AG09309 (cell line): ENCODE data around the gene TRABD2A.

Experiments
- DNase-seq: peaks from one replicate; pipeline ENCODE4 v3.0.0-alpha.2; 2010; ENCODE audit warnings: low read depth
- H3K4me3 ChIP-seq: 2 replicates; pipeline ENCODE4 v1.5.1; 2011; ENCODE audit warnings: mild to moderate bottlenecking, low read depth, low read length, moderate library complexity; ENCODE audit not compliant: control insufficient read depth
- TF ChIP-seq, protein P1 (sequence below): IDR thresholded peaks from 2 replicates; pipeline ENCODE4 v1.5.1; 2011; ENCODE audit warnings: mild to moderate bottlenecking, low read depth, low read length, inconsistent platforms; ENCODE audit not compliant: insufficient read depth, control insufficient read depth; ENCODE audit errors: missing control alignments

TRABD2A gene

DNA sequence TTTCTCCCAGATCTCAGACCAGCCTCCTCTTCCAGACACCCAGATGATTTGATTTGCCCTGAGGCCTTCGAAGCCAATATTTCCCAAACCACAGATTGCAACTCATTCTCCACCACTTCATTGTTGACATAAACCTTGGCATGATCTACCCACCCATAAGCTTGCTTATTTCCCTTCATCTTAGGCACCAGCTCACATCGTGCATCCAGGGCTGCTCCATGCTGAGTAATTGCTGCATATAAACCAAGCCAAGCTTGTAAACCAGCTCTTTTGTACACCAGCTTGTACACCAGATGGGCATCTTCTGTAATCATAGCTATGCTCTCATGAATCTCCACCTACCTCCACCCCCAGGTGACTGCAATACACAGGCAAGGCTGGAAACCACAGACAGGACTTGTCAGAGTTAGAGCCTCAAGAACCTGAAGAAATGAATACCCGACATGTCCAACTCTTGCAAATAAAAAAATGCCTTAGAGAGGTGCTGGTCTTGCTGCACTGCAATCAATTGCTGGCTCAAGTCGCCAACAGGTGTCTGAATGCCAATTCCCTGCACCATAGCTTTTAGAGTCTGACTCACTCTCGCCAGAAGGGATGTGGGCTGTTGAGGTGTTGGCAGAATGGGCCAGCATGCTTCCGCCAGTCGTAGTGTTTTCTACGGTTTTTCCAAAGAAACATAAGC is 31.5 kb downstream of the TRABD2A start:
- no peak overlapping the region for H3K4me3 ChIP-seq
- peak; percentile 32 for DNase-seq
- TF ChIP-seq, protein P1, sequence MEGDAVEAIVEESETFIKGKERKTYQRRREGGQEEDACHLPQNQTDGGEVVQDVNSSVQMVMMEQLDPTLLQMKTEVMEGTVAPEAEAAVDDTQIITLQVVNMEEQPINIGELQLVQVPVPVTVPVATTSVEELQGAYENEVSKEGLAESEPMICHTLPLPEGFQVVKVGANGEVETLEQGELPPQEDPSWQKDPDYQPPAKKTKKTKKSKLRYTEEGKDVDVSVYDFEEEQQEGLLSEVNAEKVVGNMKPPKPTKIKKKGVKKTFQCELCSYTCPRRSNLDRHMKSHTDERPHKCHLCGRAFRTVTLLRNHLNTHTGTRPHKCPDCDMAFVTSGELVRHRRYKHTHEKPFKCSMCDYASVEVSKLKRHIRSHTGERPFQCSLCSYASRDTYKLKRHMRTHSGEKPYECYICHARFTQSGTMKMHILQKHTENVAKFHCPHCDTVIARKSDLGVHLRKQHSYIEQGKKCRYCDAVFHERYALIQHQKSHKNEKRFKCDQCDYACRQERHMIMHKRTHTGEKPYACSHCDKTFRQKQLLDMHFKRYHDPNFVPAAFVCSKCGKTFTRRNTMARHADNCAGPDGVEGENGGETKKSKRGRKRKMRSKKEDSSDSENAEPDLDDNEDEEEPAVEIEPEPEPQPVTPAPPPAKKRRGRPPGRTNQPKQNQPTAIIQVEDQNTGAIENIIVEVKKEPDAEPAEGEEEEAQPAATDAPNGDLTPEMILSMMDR = no peak

DNA sequence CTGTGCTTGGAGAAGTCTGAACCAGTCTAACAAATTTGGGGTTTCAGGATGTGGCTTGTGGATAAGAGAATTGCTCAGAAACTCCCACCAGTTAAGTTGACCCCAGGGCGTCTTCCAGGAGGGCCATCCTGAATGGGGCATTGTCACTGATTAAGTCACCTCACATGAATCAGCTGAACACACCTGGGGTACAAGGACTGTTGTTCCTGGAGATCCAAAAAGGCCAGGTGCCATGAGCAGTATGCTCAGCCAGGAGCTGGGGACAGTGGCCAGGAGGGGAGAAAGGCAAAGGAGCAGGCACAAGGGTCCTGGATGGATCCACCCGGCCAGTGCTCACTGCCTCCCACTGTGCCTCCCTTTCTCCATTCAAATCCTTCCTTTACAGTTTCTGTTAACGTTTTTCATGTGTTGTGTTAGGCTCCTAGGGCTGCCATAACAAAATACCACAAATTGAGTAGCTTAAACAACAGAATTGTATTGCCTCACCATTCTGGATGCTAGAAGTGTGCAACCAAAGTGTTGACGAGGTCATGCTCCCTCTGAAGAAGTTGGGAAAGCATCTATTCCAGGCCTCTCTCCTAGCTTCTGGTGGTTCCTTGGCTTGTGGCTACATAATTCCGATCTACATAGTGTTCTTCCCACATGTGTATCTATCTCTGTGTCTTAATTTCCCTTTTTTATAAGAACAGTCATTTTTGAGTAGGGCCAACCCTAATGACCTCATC is 33.4 kb downstream of the TRABD2A start:
- no peak overlapping the region for H3K4me3 ChIP-seq
- TF ChIP-seq, protein P1 = no peak
- DNase-seq = no peak

DNA sequence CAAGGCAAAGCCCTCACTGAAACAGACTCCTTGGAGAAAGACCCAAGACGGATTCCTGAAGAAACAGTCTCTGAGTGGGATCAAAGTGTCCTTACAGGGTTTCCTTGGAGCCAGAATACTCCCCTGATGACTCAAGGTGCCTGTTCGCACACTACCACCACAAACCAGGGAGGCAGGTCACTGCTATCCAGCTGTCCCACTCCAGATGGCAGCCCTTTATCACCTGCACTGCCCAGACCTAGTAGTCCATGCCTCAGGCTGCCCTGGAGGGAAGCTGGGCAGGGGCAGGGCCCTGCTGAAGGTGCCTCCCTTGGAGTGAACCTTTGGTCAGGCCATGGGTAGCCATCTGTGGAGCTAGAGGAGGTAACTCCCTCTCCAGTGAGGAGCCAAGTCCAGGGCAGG is 34.1 kb downstream of the TRABD2A start:
- H3K4me3 ChIP-seq = no peak overlapping the region
- no peak for DNase-seq
- TF ChIP-seq, protein P1 = no peak

DNA sequence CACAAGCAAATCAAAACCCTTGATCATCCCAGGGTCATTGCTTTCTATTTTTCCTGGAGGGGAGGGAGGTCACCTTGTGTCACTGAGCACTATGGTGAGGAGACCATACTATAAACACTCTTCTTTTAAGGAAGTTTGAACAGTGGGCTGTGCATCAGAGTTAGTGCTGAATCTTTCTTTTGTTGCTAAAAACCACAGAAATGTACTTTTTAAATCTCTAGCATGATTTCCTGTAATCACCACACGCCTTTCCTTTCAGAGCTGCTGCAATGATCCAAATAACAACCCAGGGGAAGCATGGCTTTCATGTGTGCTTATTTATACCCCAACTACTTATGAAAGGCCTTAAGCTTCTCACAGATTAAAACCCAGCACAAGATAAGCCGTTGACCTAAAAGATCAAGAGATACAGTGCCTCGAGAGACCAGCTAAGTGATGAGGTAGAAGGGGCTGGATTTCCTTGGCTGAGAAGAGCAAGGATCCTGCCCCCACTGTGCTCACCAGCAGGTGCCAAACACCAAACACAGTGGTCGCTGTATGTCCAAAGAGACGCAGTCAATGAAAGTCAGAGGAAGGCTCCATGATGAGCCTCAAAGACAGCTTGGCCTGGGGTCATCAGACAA is 34.7 kb downstream of the TRABD2A start:
- no peak overlapping the region for H3K4me3 ChIP-seq
- TF ChIP-seq, protein P1 = no peak
- DNase-seq = no peak

DNA sequence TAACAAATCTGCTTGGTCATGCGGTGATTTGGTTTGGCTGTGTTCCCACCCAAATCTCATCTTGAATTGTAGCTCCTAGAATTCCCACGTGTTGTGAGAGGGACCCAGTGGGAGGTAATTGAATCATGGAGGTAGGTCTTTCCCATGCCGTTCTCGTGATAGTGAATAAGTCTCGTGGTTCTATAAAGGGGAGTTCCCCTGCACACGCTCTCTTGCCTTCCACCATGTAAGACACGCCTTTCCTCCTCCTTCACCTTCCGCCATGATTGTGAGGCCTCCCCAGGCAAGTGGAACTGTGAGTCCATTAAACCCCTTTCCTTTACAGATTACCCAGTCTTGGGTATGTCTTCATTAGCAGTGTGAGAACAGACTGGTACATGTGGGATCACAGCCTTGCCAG is 36.7 kb downstream of the TRABD2A start:
- DNase-seq = no peak
- TF ChIP-seq, protein P1 = no peak
- H3K4me3 ChIP-seq = no peak overlapping the region

GRCh38 chr2:84841577-84841976 is 39.3 kb downstream of the TRABD2A start:
- DNase-seq = no peak
- TF ChIP-seq, protein P1 = no peak
- no peak overlapping the region for H3K4me3 ChIP-seq
